ENCODE results near the gene SUSD2.

DNA sequence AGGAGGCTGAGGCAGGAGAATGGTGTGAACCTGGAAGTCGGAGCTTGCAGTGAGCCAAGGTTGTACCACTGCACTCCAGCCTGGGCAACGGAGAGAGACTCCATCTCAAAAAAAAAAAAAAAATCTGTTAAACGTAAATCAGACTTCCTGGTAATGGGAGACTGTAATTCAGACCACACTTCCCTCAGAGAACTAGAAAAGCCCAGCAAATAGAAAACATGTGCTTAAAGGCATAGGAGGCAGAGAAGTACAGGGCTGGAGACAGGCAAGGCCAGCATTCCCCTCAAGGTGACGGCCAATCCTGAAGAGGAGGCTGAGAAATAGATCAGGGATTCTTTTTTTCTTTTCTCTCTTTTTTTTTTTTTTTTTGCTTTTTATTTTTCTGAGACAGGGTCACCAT, 55.4 kb downstream of the SUSD2 start:
- TF ChIP-seq, protein P1, sequence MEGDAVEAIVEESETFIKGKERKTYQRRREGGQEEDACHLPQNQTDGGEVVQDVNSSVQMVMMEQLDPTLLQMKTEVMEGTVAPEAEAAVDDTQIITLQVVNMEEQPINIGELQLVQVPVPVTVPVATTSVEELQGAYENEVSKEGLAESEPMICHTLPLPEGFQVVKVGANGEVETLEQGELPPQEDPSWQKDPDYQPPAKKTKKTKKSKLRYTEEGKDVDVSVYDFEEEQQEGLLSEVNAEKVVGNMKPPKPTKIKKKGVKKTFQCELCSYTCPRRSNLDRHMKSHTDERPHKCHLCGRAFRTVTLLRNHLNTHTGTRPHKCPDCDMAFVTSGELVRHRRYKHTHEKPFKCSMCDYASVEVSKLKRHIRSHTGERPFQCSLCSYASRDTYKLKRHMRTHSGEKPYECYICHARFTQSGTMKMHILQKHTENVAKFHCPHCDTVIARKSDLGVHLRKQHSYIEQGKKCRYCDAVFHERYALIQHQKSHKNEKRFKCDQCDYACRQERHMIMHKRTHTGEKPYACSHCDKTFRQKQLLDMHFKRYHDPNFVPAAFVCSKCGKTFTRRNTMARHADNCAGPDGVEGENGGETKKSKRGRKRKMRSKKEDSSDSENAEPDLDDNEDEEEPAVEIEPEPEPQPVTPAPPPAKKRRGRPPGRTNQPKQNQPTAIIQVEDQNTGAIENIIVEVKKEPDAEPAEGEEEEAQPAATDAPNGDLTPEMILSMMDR (IDR thresholded peaks at IDR 0.05; ENCODE audit: borderline replicate concordance, extremely low read depth, low read length, poor library complexity, severe bottlenecking): no peak
- TF ChIP-seq EZH2 (IDR thresholded peaks at IDR 0.05; ENCODE audit: borderline replicate concordance, low read depth, low read length, severe bottlenecking): no peak

Measured in DND-41 (cell line).